GM06990 (cell line): ENCODE data around the gene TBL1X.
"Not testable (repeated sequence)": the region's sequence is repeated elsewhere in the genome, so short reads cannot be mapped to it uniquely, and the experiment has no call there.

Experiments
- DNase-seq: peaks from one replicate; pipeline ENCODE4 v3.0.0-alpha.2; 2011; ENCODE audit not compliant: insufficient read length; ENCODE audit errors: extremely low read depth
- H3K27me3 ChIP-seq: replicated peaks from 2 replicates; pipeline ENCODE4 v1.6.0; 2011; ENCODE audit warnings: low read length; ENCODE audit not compliant: control insufficient read depth, insufficient read depth
- H3K36me3 ChIP-seq: 2 replicates; pipeline ENCODE4 v1.5.1; 2011; ENCODE audit warnings: low read length; ENCODE audit not compliant: control insufficient read depth, insufficient read depth
- H3K4me3 ChIP-seq: replicated peaks from 2 replicates; pipeline ENCODE4 v1.5.1; 2011; ENCODE audit warnings: low read depth, mild to moderate bottlenecking, control low read depth, low read length
- CTCF ChIP-seq: IDR thresholded peaks from 2 replicates; pipeline ENCODE4 v1.5.1; 2011; ENCODE audit warnings: low read length, control low read depth, mild to moderate bottlenecking, inconsistent platforms; ENCODE audit not compliant: insufficient read depth, poor library complexity, severe bottlenecking

The TBL1X gene

GRCh38 chrX:9767375-9767774 is 302.5 kb downstream of the TBL1X start:
- no peak for DNase-seq
- H3K27me3 ChIP-seq = no peaks in the 10 kb centered on the region; the same call in 1 of the 2 replicates
- no peaks in the 10 kb centered on the region for H3K36me3 ChIP-seq
- TF ChIP-seq CTCF = no peak
- no peak overlapping the region for H3K4me3 ChIP-seq

GRCh38 chrX:9768321-9768839 is 303.5 kb downstream of the TBL1X start:
- H3K4me3 ChIP-seq, H3K27me3 ChIP-seq, H3K36me3 ChIP-seq, DNase-seq: not testable (repeated sequence)

GRCh38 chrX:9770319-9770718 is 305.5 kb downstream of the TBL1X start:
- H3K36me3 ChIP-seq = no peaks in the 10 kb centered on the region
- H3K27me3 ChIP-seq = no peaks in the 10 kb centered on the region; the same call in 1 of the 2 replicates
- no peak overlapping the region for H3K4me3 ChIP-seq
- DNase-seq = no peak
- no peak for TF ChIP-seq CTCF

GRCh38 chrX:9772943-9773342 is 308.1 kb downstream of the TBL1X start:
- Histone ChIP-seq H3K4me3 (no peak overlapping the region), H3K36me3 (no peaks in the 10 kb centered on the region)
- TF ChIP-seq CTCF = no peak

GRCh38 chrX:9775930-9776329 is 311.1 kb downstream of the TBL1X start:
- no peak for DNase-seq
- TF ChIP-seq CTCF = no peak
- no peaks in the 10 kb centered on the region; the same call in 1 of the 2 replicates for H3K27me3 ChIP-seq
- no peak overlapping the region for H3K4me3 ChIP-seq
- H3K36me3 ChIP-seq = no peaks in the 10 kb centered on the region

More at GRCh38 chrX:9772943-9773342, 308.1 kb downstream of the TBL1X start:
- DNase-seq = no peak
- no peaks in the 10 kb centered on the region; the same call in 1 of the 2 replicates for H3K27me3 ChIP-seq

GRCh38 chrX:9781941-9782340 is 317.1 kb downstream of the TBL1X start:
- Histone ChIP-seq H3K4me3 (no peak overlapping the region), H3K36me3 (no peaks in the 10 kb centered on the region), H3K27me3 (no peaks in the 10 kb centered on the region; the same call in 1 of the 2 replicates)
- TF ChIP-seq CTCF = no peak
- DNase-seq = no peak
